CD4-positive, alpha-beta T cell treated with Interleukin-21 for 1 hour (primary cell): ENCODE measurements around the gene SNX14.
A peak's percentile ranks its signal among the peaks of the same experiment; 100 is the strongest.

ENCODE experiments used
- DNase-seq: peaks from one replicate; pipeline ENCODE4 v3.0.0-alpha.2; 2020

Gene SNX14

DNA sequence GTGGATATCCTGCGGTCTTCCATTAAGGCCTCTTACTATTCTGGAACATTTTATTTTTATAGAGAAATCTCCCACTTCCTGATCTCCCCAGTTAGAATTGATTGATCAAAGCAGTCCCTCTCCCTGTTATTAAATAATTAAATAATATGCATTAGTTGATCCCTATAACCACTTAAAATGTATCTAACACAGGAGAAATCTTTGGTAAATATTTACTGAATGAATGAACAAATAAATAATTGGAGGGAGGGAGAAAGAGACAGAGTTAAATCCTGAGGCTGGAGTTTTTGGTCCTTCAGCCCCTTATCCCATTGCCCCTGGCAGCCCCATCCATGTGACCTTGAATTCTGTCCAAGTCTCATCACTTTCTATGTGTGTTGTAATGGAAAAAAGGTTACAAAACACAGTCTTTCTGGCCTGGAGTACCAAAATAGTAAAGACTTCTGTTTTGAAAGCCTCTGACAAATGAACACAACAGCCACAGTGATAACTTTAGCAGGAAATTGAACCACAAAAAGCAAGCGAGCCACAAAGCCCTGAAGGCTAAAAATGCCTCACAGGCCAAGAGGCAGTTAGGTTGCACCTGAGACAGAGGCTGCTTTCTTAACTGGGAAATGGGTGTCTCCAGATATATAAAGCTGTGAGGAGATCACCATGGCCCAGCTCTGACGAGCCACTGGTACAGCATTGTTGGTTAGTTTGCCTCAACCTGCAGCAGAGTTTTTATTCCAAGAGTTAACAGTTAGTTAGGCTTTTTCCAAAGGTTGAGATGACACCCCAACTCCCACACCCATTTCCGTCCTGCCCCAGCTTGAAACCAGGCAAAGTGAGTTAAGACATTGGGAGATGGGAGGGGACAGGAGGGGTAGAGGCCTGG, 132.5 kb downstream of the SNX14 start:
- DNase-seq: peak; percentile 44

DNA sequence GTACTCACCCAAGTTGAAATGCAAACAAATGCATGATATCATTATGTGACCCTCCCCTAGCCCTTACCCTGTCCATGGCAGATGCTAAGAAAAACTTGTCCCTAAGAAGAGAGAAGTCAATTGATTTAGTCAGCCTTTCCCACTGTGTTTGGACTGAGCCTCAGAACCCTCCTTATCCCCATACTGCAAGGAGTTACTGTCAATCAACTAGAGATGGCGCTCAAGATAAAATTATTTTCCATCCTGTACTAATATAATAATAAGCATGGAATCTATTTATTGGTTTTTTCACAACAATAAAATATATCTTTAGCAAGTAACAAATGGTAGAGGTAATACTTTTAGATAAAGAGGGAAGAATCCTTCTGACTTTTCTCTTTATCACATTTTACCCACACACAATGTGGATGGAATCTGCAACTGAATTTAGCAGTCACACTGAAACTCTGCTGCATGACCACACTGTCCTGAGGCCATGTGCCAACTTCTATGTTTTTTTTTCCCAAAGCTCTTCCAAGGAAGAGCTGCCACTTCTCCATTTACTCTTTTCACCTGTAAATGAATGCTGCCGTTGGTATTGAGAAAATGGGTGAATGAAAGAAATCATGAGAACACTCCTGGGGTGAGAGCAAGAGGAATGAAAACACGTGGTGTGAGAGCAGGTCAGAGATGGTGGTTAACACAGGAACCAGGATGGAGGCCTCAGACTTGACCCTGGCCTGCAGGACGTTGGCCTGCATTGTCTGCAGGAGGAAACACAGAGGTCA, 133.3 kb downstream of the SNX14 start:
- no peak for DNase-seq

DNA sequence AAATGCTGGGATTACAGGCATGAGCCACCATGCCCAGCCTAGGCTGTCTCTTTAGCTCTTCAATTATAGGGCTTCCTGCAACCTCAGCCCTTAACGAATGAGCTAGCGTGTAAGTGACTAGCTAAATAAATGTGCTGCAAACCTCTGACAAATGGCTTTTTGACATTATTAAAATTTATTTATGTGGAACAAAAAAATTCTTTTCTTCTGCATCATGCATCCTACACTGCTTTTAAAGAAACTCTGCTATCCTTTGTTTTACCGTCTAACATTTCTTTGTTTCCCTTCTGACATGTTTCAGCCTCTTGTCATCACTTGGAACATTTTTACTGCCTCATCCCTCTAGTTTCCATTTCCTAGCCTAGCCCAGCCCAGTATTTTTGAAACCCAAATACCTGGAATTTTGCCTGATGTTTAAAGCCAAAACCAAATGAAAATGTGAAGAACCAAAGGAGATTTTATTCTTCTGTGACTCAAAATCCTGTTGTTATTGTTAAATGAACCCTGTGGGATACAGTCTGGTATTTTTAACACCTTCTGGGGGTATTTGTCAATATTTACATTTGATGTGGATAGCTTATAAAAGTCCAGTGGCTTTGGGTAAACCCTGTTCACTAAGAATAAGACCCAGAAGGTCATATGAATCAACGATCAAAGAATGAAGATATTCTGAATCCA, 134.3 kb downstream of the SNX14 start:
- no peak for DNase-seq

DNA sequence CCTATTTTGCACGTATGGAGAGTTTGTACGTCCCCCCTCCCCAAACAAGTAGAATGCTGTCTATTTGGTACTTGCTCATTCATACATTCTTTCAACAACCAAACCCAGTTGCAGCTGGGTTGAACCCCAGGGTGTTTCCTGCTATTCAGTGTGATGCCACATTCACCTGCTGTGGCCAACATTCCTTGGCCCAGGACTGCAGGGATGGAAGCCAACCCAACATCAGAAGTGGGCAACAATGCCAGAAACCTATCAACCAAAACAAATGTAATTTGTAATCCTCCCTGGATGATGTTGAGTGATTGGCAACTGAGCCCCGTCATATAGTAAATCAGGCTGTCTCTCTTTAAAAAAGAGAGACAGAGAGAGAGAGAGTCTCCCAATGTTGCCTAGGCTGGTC, 134.9 kb downstream of the SNX14 start:
- DNase-seq: no peak

DNA sequence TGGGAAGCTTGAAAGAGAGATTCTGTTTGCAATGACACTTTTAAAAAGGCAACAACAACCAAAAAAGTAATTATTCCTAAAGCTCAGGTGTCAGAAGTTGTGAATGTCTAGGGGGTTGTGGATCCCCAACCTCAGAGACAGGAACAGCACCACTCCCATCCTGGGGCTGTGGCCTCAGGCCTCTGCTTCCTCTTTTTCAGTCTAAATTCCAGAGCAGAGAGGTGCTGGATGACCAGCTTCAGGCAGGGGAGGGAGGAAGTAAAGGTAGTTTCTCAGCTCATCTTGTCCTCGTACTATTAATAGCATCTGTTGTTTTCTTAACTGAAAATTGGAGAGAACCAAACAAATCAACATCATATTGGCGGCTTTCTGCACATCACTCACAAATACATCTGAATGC, 135.5 kb downstream of the SNX14 start:
- DNase-seq: no peak

DNA sequence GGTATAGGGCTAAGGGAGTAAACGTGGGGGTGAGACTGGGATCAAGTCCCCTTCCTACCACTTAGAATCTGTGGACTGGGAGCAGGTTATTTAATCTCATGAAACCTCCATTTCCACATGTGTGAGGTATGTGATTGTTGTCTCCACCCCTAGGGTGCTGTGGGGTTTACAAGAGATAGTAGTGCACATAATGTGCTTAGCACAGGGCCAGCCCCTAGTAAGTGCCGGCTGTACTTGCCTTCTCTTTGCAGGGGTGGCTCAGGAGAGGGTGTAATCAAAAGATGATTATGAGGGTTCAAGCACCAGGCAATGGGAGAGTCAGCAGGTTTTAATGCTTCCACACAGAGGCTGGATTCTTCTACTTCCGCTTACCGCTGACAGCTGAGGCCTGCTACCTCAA, 136.9 kb downstream of the SNX14 start:
- DNase-seq: no peak
